Measurements from ENCODE around the gene COL19A1.

Gene COL19A1

DNA sequence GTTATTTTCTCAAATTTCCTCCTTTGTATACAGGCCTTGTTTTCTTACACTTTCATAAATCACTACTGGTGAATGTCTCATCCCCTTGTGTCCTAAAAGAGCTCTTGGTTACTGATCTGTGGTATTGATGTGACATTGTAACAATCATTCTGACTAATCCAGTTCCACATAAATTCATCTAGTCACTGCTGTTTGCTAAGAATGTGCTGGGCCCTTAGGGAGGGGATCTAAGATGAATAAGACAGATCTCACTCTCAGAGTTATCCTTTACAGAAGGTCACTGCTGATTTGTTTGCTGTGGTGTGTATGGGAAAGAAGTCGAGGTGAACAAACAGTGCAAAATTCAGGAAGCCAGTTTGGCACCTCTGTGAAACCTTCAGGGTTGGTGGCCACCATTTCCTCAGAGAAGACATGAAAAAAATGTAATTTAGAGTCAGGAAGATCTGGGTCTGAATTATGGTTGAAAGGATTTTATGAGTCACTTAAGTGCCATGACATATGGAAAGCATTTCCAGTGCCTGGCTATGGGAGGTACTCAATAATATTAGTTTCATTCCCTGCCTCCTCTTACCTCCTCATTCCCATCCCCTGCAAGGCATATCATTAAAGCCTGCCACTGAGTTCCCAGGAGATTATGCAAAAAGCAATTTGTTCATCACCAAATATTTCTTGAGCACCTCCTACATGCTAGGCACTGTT lies 314.7 kb downstream of the COL19A1 start:
- no peak for DNase-seq

DNA sequence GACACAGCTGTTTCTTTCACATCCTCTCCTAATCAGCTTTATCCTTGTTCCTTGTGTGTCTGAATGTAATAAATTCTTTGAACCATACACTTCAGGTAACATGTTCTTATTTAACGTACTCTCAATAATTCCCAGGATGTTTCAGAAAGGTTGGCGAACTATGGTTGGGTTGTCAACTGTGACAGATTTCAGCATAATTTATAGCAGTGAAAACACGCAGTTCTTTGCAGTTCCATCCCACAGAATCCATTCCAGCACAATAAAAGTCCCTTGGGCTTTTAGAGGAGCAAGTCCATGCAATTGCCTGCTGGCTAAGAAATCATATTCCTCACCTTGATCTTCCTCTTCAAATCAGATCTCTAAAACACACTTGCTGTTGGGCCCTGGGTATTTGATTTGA lies 317.2 kb downstream of the COL19A1 start:
- DNase-seq: no peak

DNA sequence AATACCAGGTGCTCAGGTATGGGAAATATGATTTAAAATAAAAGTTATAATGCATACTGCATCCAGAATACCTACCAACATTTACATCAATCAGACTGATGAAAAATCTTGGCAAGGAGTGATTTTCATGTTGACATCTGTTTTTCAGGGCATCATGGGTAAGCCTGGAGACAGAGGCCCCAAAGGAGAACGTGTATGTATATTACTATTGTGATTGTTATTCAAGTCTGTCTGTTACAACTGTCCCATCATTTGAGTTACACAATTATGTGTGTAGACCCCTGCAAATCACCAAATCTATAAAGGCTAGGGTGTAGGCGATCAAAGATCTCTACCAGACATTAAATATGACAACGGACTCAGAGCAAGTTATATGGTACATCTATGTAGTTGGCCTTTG lies 318.4 kb downstream of the COL19A1 start:
- no peak for DNase-seq

DNA sequence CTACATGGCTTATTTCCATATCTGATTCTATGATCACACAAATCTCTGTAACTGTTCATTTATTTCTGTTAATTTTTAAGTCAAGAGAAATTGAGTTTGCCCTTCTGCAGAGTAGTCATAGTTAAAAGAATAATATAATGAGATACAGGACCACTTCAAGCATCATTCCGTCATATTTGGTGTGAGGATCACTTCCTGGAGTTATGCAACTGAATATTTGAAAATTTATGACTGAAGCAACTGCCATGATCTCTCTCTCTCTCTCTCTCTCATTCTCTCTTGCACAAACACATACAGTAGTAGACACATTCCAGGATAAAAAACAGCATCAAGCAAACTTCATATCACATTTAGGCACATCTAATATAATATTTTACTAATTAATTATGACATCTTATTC lies 320.1 kb downstream of the COL19A1 start:
- DNase-seq: no peak

DNA sequence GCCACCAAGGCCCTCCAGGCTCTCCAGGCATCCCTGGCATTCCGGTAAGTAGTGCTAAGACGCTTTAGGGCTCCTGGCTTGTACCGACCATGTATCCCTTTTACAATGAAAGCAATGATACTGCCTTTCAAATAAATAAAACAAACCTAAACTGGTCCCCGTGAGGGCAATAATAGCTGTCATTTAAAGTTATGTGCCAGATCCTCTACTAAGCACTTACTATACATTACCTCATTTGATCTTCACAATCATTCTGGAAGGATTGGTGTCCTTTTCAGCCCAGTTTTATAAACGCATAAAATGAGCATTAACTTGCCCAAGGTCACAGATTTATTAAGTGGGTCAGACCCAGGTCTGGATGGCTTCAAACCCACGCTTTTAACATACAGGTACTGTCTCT lies 321.8 kb downstream of the COL19A1 start:
- DNase-seq: no peak

DNA sequence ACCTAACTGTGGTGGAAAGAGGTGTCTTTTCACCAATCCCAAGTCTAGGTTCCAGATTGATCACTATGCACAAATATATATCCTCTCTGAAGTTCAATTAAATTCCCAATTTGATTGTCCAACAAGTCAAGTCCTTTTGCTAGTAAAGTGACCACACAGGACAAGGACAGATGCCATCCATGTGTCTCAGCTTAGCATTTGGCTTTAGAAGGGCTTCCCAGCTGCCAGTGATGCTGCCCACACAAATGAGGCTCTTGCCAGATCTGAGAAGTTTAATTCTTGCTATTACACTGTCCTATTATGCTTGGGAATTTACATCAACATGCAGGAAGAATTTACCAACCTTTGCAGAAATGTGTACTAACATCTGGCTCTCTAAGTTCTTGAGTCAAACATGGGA lies 328.1 kb downstream of the COL19A1 start:
- DNase-seq: no peak

DNA sequence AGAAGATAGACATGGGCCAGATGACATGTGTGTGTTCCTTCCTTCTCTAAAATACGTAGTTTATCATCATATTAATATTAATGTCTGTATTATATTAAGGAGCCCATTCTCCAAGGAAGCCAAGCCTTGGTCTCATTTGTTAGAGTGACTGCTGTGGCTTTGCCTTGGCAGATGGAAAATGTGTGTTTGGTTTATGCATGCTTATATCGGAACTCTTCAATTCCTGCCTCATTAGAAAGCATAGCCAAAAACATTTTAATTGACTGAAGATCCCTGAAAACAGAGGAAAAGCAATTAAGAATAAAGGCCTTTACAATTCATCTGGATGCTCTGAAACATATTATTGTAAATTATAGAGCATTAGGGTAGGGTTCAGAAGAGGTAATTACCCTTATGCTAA lies 330.2 kb downstream of the COL19A1 start:
- DNase-seq: no peak

DNA sequence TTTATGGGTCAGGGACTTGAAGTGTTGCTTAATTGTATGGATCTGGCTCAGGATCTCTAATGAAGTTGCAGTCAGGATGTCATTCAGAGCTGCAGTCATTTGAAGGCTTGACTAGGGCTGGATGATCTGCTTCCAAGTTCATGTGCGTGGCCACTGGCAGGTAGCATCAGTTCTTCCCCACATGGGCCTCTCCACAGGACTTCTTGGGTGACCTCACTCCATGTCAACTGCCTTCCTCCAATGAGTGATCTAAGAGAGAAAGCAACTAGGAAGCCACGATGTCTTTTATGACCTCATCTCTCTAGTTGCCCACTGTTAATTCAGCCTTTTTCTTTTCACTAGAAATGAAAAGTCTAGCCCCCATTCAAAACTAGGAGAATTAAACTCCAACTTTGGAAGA lies 332.4 kb downstream of the COL19A1 start:
- no peak for DNase-seq

DNA sequence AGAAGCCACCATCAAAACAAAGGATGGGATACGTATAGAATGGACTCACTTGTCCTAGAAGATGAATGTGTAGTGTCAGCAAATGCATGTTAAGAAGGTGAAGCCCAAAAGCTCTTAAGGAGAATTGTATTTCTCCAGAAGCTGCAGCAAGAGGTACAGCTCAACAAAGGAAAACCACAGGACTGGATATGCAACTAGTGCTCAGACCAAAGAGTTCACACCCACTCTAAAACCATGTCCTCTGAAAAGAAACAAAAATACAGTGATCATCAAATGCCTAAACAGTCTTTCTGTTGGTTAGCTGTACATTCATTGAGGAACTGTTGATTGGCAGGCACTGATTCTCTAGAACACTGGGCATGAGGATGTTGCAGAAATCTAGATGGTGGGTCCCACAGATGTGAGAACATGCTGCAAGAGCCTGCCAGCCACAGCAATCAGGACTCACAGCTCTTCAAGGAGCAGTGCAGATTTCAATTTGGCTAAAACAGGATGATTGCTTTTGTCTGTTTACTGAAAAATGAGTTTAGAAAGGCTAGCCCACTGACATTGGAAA lies 342.0 kb downstream of the COL19A1 start:
- DNase-seq: no peak

DNA sequence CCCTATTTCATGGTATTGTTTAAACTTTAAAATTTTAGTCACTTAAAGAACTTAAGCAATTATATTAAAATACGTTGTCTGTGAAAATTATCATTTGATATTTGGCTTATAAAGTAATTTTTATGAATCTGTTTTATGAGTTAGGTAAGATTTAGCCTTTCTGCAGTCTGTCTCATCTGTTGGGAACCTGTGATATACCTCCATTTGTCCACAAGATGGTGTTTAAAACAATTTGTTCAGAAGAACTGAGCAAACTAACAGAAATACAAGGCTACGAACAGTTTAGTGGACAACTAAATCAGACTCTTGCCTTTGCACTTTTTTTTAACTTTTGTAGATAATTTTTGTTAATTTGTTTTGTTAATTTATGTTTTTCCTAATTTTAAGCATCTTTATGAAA lies 344.1 kb downstream of the COL19A1 start:
- DNase-seq: no peak

DNA sequence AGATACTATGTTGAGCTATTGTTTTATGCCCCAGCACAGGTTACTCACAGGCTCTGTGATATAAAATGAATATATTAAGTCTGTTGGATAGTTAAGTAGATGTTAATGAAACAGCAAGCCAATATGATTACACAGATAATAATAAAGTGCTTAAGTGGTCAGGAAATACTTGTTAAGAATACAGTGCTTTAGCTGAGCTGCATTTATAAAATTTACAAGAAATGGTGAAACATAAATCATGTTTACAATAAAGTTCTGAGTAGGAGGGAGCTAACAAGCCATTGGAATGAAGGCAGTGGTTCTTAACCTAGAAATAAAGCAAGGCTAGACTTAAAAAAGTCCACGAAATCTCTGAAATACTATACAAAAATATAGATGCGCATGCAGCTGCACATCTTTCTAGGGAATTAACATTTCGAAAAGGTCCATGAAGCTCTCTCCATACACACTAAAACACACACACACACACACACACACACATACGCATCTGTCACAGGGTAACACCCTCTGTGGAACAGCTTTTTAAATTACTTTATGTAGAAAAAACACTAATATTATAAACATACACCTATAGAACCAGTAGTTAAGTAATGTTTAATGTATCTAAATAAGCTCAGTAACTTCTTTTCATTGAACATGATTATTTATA lies 349.2 kb downstream of the COL19A1 start:
- DNase-seq: no peak

DNA sequence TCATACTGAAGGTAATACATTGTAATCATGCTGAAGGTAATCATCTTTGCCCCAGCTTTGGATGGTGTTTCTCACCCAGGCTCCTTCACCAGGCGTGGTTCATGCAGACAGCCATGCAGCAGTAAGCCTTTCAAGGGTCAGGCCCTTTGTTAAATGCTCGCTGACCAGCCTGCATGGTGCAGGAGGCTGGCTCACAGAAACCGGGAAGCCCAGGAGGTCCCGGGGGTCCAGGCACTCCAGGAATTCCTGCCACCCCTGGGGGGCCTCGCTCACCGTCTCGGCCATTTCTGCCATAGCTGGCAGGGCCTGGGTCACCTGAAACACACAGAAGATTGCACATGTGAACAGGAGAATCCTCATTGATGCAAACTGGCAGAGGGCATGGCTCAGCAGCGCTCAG lies 350.4 kb downstream of the COL19A1 start:
- no peak for DNase-seq

DNA sequence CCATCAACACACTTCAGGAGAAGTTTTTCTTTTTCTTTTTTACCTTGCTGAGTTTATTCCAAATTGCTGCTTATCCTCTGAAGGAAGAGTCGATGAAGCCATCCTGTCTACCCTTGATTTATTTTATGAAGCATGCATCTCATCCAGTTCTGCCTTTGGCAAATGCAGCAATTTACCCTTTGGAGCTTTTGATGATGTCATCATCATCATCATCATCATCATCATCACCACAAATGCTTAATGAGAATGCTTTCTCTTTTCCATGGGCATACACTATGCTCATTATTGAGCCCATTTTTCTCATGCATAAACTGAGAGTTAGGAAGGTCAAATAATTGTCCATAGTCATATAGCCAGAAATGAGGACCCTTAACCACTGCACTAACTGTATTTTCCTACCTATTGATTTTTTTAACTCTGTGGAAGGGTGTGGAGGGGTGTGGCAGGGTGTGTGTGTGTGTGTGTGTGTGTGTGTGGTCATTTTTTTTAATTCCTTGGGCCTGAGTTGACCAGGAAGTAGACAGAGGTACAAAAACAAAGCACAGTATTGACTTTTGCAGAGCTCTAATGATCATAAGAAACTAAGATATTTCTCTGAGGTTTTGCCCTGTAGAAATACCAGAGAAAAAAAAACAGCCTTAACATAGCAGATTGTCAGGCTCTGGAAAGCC lies 353.7 kb downstream of the COL19A1 start:
- DNase-seq: no peak

DNA sequence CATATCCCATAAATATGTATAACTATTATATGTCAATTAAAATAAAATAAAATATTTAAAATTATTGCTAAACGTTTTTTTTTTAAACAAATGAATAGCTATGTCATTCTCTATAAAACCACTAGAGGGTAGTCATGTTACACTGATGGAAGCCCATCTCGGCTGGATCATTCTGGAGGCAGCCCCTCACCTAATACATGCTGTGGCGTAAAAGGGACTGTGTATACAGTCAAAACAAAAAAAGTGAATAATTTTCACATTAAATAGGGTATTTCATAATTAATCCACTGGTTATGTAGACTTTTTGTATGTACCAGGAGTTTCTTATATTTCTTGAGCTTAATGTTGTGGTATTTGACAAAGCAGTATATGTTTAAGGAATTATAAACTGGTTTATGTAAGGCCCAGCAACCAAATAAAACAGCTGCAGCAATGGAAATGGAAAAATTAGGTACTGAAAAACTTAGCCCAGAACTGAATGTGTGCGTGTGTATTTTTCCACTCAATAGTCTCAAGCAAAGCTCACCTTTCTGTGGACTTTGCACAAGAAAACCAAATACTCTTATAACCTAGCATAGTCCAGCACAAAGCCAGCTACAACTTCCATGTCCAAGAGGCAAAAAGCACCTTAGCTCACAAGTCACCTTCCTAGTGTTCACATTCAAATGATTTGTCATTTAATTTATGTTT lies 354.8 kb downstream of the COL19A1 start:
- DNase-seq: no peak

DNA sequence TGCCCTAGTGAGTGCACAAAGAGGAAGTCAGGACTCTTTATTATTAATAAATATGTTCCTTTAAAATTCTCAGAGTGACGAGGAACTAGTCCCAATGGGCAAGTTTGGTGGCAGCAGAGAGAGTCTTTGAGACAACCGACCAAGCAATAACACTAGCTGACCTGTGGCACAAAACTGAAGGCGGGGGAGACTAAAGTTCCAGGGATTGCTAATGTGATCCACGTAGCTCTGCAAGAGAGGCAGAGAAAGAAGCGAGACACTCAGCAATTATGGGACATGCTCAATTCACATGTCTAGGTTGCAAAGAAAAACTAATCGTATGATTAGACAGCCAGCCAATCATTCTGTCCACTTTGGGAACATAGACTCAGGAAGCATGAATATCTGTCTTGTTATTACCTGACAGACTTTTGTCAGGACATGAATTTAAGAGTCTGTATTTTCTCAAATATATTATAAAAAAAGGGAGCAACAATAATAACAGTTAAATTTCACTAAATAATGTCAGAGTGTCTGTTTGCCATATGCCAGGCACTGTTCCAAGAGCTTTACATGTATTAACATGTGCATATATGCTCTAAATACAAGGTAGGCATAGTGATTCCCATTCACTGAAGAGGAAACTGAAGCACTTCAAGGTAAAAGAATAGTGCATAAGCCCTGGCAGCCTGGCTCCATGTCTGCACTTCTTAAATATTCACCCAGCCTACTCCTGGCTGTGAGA lies 355.5 kb downstream of the COL19A1 start:
- no peak for DNase-seq

DNA sequence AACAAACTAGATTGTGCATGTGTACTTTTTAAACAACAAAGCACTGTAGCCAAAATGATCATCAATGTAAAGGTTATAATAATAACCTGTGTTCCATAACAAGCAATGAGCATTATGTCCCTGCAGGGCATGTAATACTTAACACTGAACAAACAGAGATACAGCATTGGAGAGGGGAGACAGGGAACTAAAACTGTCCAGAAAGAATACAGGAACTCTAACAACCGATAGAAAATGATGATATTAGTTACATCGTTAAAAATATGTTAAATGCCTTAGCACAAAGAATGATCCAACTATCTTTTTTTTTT lies 356.0 kb downstream of the COL19A1 start:
- DNase-seq: no peak

DNA sequence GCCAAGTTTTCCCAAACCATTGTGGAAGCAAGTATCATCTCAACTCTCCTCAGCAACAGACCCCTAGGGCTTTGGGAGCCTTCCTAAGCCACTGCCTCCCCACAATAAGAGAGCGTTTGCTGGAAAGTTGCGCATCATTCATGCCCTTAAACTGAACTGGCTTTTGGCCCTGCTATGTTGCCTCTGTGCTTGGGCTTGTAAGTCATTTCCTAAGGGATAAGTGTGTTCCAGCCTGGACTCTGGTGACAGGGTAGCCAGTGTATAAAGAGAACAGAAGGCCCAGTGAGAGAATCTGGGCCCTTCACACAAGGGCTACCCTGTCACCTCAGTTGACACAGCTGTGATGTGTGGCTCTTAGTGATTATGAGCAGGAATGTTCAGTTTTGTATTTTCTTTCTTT lies 358.7 kb downstream of the COL19A1 start:
- no peak for DNase-seq

DNA sequence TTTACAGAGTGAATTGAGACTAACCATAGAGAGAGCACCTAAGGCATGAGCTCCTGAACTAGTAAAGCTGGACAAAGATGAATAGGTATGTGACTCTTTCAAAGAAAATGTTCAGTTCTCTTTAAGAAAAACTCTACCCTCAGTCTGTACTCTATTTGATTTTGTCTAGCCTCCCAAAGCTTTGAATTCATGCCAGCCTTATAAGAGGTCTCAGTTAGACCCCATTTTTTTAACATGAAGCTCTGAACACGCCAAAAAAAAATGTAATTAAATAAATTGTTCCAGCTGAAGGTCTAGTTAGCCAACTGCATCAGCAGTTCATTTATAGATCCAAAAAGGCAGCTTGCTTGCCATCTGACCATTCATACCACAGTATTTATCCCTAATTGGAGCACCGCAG lies 365.0 kb downstream of the COL19A1 start:
- no peak for DNase-seq

DNA sequence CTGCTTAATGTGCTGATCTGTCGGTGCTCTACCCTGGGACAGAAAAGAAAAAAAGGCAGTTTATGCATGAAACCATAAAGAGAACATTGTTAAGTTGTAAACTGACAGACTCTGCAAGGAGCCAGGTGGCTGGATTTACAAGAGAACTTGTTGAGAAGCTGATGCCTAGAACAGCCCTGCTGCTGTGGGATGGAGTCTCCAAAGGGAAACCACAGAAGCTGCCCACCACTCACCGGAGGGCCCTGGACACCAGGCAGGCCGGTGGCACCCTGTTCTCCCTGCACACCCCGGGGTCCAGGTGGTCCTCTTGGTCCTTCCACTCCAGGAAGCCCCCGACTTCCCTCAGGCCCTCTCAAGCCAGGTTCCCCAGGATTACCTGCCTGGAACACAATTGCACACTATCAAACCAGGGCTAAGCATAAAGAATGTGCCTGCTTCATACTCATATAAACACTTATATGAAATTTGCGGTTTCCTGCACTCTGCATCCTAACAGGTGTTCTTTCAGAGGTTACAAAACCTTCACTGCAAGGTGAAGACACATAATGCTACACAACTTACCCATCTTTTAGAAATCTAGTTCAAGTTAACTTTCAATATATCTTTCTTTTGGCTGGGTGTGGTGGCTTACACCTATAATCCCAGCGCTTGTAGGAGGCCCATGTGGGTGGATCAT lies 368.3 kb downstream of the COL19A1 start:
- no peak for DNase-seq

DNA sequence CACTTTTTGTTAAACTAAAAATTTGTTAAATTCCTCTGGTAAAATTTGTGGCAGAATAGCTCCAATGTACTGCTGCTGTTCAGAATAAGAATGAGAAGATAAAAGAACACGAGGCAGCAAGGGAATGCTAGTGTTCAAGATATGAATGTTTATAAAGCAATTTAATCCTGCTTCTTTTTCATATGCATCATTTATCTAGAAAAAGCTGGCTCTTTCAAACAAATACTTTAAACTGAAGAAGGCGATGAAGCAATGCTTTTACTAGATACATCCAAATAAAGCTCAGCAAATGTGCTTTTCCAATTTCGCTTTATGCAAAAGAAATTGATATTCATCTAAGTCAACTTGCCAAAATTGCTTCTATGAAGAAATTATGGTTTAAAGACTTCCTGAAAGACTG lies 370.0 kb downstream of the COL19A1 start:
- DNase-seq: no peak

DNA sequence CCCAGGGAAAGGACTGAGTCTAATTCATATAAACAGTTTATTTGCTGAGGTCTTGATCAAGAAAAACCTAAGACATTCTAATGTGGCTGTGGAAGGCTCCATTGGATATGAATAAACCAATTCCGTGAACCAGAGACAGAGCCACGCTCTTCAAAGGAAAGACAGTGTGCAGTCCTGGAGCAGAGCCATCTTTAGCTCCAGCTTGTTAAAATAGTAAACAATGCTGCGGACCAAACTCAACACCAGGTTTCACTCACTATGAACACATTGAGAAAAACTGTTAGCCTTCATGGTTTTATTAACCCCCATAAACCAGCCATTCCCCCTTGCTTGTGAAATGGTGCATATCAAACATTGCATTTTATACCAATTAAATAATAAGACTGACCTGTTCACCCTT lies 374.7 kb downstream of the COL19A1 start:
- no peak for DNase-seq

DNA sequence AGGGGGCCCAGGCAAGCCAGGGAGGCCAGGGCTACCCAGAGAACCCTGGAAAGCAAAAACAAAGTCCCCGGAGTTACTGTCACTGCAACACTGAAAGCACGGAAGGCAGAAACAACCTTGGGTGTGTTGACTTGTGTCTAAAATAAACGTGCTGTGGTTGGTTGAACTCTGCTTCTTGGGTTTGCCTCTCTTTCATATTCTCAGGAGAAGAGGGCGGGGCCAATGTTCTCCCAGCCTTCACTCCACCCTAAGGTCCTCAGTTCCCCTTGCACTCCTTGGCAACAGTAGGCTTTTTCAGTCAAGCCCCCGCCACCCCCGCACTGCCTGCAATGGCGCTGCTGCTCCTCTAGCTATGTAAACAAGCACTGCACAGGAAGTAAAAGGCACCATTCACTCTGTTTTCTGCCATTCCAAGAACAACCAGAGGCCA lies 375.6 kb downstream of the COL19A1 start:
- DNase-seq: no peak

Data from activated T-cell treated with anti-CD3 and anti-CD28 coated beads for 4 hours (primary cell).